H1 (cell line): Measurements from ENCODE around the gene FMC1. TPM values are rescaled to one million over a fixed set of nuclear protein-coding genes. Genes with fewer than 3 reads are reported as not detected.

ENCODE experiments used
- CTCF ChIA-PET: fragments of 300-600 bp; sonication (Branson Sonifier 250); formaldehyde crosslinking; loops from one replicate; lab custom pipeline; 2021; ENCODE audit not compliant: partially characterized antibody; lab: Charles Lee
- POLR2A ChIA-PET: fragments of 300-600 bp; sonication (Branson Sonifier 250); formaldehyde crosslinking; loops from one replicate; lab custom pipeline; 2021; ENCODE audit warnings: inconsistent platforms; ENCODE audit not compliant: partially characterized antibody; lab: Charles Lee
- DNase-seq, 2 experiments: peaks; one replicate each; pipeline versions ENCODE4 v3.0.0 to v3.0.0-alpha.2; 2010 to 2022; ENCODE audit warnings: low spot score in 2 of 2, low read depth in 1 of 2, mixed read lengths in 1 of 2
- FAIRE-seq: peaks from 2 replicates; lab custom pipeline; 2011; peaks lifted over from hg19 to GRCh38; lab: Jason Lieb, UNC
- H2AFZ ChIP-seq: 2 replicates; pipeline ENCODE4 v1.8.1; 2012; ENCODE audit warnings: low read length, inconsistent platforms
- H2AK5ac ChIP-seq: 2 replicates; pipeline ENCODE4 v1.6.1; 2013; ENCODE audit warnings: low read depth, low read length
- H2BK120ac ChIP-seq: replicated peaks from 2 replicates; pipeline ENCODE3; 2013; ENCODE audit warnings: low read depth, low read length, inconsistent platforms
- H2BK12ac ChIP-seq: 2 replicates; pipeline ENCODE4 v1.6.1; 2013; ENCODE audit warnings: low read depth, low read length
- H2BK15ac ChIP-seq: 2 replicates; pipeline ENCODE4 v1.6.1; 2013; ENCODE audit warnings: low read length
- H2BK20ac ChIP-seq: 2 replicates; pipeline ENCODE4 v1.6.1; 2013; ENCODE audit warnings: low read length
- H2BK5ac ChIP-seq: 2 replicates; pipeline ENCODE4 v1.6.1; 2013; ENCODE audit warnings: low read depth, low read length
- H3K14ac ChIP-seq: 2 replicates; pipeline ENCODE4 v1.6.1; 2013; ENCODE audit warnings: inconsistent platforms; ENCODE audit not compliant: insufficient read length
- H3K18ac ChIP-seq: 2 replicates; pipeline ENCODE4 v1.6.1; 2013; ENCODE audit warnings: low read length; ENCODE audit errors: extremely low read depth
- H3K23ac ChIP-seq: 2 replicates; pipeline ENCODE4 v1.6.1; 2013; ENCODE audit warnings: inconsistent platforms; ENCODE audit not compliant: insufficient read length
- H3K23me2 ChIP-seq: 2 replicates; pipeline ENCODE4 v1.6.1; 2013; ENCODE audit warnings: low read depth, low read length
- H3K27ac ChIP-seq: 2 replicates; pipeline ENCODE4 v1.6.1; 2011; ENCODE audit warnings: low read depth, low read length, inconsistent platforms
- H3K27me3 ChIP-seq, 4 experiments: replicated peaks in 1 of 4; 1 replicate in 1 of 4; 2 replicates in 3 of 4; pipeline versions ENCODE4 v1.6.1 to v1.8.1; 2011 to 2013; ENCODE audit warnings: low read length in 3 of 4, mild to moderate bottlenecking in 3 of 4, inconsistent platforms in 2 of 4, mixed read lengths in 2 of 4, moderate library complexity in 1 of 4; ENCODE audit not compliant: control insufficient read depth in 3 of 4, insufficient read depth in 3 of 4; ENCODE audit errors: extremely low read depth in 1 of 4
- H3K36me3 ChIP-seq, 4 experiments: 2 replicates each; pipeline versions ENCODE4 v1.6.1 to v1.8.1; 2011 to 2013; ENCODE audit warnings: mild to moderate bottlenecking in 4 of 4, low read length in 3 of 4, moderate library complexity in 2 of 4, control low read depth in 1 of 4, inconsistent platforms in 1 of 4; ENCODE audit not compliant: insufficient read depth in 4 of 4, control insufficient read depth in 2 of 4
- H3K4ac ChIP-seq: replicated peaks from 2 replicates; pipeline ENCODE3; 2013; ENCODE audit warnings: low read length, low read depth, mixed read lengths, inconsistent platforms; ENCODE audit not compliant: insufficient read length
- H3K4me1 ChIP-seq, 4 experiments: replicated peaks in 1 of 4; 1 replicate in 1 of 4; 2 replicates in 3 of 4; pipeline versions ENCODE4 v1.6.1 to v1.8.1; 2011 to 2013; ENCODE audit warnings: low read length in 3 of 4, inconsistent platforms in 2 of 4, mixed read lengths in 1 of 4; ENCODE audit not compliant: insufficient read depth in 4 of 4, control insufficient read depth in 3 of 4
- H3K4me2 ChIP-seq, 2 experiments: 2 replicates each; pipeline versions ENCODE4 v1.6.1 to v1.8.1; 2011 to 2013; ENCODE audit warnings: low read depth in 2 of 2, low read length in 2 of 2, control low read depth in 1 of 2, inconsistent platforms in 1 of 2, mild to moderate bottlenecking in 1 of 2; ENCODE audit not compliant: insufficient read depth in 1 of 2
- H3K4me3 ChIP-seq, 4 experiments: fragments of 200-600, 300-600 bp in 1 of 4; sonication (generic), shearing (Covaris generic), sonication (Bioruptor Twin) in 1 of 4; 2 replicates each; pipeline versions ENCODE4 v1.5.1 to v1.8.1; 2011 to 2016; ENCODE audit warnings: low read length in 4 of 4, low read depth in 3 of 4, control low read depth in 2 of 4, inconsistent platforms in 2 of 4, mild to moderate bottlenecking in 2 of 4, mixed read lengths in 1 of 4, moderate library complexity in 1 of 4; ENCODE audit not compliant: insufficient read depth in 2 of 4; ENCODE audit errors: extremely low read depth in 1 of 4
- H3K56ac ChIP-seq: replicated peaks from 2 replicates; pipeline ENCODE3; 2013; ENCODE audit warnings: low read depth, mild to moderate bottlenecking, mixed read lengths, low read length, inconsistent platforms; ENCODE audit not compliant: insufficient read length
- H3K79me1 ChIP-seq: 2 replicates; pipeline ENCODE4 v1.6.1; 2013; ENCODE audit warnings: low read depth, low read length, control low read depth
- H3K79me2 ChIP-seq, 2 experiments: 2 replicates each; pipeline versions ENCODE4 v1.6.1 to v1.8.1; 2012 to 2013; ENCODE audit warnings: low read length in 2 of 2, mild to moderate bottlenecking in 2 of 2, inconsistent platforms in 1 of 2; ENCODE audit not compliant: insufficient read depth in 2 of 2, control insufficient read depth in 1 of 2
- H3K9ac ChIP-seq, 4 experiments: replicated peaks in 1 of 4; 1 replicate in 1 of 4; 2 replicates in 3 of 4; pipeline versions ENCODE4 v1.6.1 to v1.8.1; 2011 to 2013; ENCODE audit warnings: low read depth in 3 of 4, low read length in 3 of 4, control low read depth in 2 of 4, mild to moderate bottlenecking in 2 of 4, moderate library complexity in 2 of 4, inconsistent platforms in 1 of 4; ENCODE audit errors: extremely low read depth in 1 of 4
- H3K9me3 ChIP-seq, 2 experiments: 2 replicates each; pipeline versions ENCODE4 v1.6.1 to v1.8.1; 2012 to 2013; ENCODE audit warnings: mild to moderate bottlenecking in 2 of 2, moderate library complexity in 2 of 2, control low read depth in 1 of 2, inconsistent platforms in 1 of 2, low read depth in 1 of 2, low read length in 1 of 2, mixed read lengths in 1 of 2; ENCODE audit not compliant: insufficient read depth in 2 of 2
- H4K20me1 ChIP-seq, 2 experiments: replicated peaks in 1 of 2; 2 replicates each; pipeline versions ENCODE3 to v1.8.1; 2011 to 2013; ENCODE audit warnings: inconsistent platforms in 2 of 2, low read length in 2 of 2, mild to moderate bottlenecking in 1 of 2; ENCODE audit not compliant: insufficient read depth in 2 of 2, control insufficient read depth in 1 of 2
- H4K5ac ChIP-seq: 2 replicates; pipeline ENCODE4 v1.6.1; 2013; ENCODE audit warnings: low read length, low read depth, mixed read lengths, inconsistent platforms; ENCODE audit not compliant: insufficient read length
- H4K8ac ChIP-seq: 2 replicates; pipeline ENCODE4 v1.8.0; 2013; ENCODE audit warnings: mild to moderate bottlenecking, moderate library complexity, low read length, inconsistent platforms; ENCODE audit not compliant: insufficient read depth; ENCODE audit errors: extremely low read depth
- H4K91ac ChIP-seq: replicated peaks from 2 replicates; pipeline ENCODE3; 2013; ENCODE audit warnings: low read length, mixed read lengths, inconsistent platforms; ENCODE audit not compliant: insufficient read length
- BCL11A ChIP-seq, 2 experiments: IDR thresholded peaks; one replicate each; pipeline ENCODE4 v1.6.1; 2011; ENCODE audit warnings: low read depth in 2 of 2, low read length in 2 of 2, mild to moderate bottlenecking in 2 of 2
- BRCA1 ChIP-seq: IDR thresholded peaks from 2 replicates; pipeline ENCODE4 v1.6.1; 2012; ENCODE audit warnings: low read depth, low read length, improper control_type of control experiment
- CHD1 ChIP-seq: IDR thresholded peaks from 2 replicates; pipeline ENCODE4 v1.6.1; 2012; ENCODE audit warnings: low read depth, low read length, improper control_type of control experiment
- EGR1 ChIP-seq: IDR thresholded peaks from 2 replicates; pipeline ENCODE4 v1.6.1; 2011; ENCODE audit warnings: low read depth, low read length, borderline replicate concordance
- JUND ChIP-seq: IDR thresholded peaks from 2 replicates; pipeline ENCODE4 v1.6.1; 2011; ENCODE audit warnings: mild to moderate bottlenecking, improper control_type of control experiment, low read length
- NRF1 ChIP-seq: IDR thresholded peaks from 2 replicates; pipeline ENCODE4 v1.6.1; 2011; ENCODE audit warnings: mild to moderate bottlenecking, low read depth, low read length, improper control_type of control experiment
- POLR2A ChIP-seq, 2 experiments: IDR thresholded peaks; 1 replicate in 1 of 2; 2 replicates in 1 of 2; pipeline ENCODE4 v1.6.1; 2011; ENCODE audit warnings: low read depth in 2 of 2, low read length in 2 of 2, mild to moderate bottlenecking in 2 of 2; ENCODE audit errors: control extremely low read depth in 1 of 2
- SIRT6 ChIP-seq: IDR thresholded peaks from one replicate; pipeline ENCODE4 v1.7.1; 2012; ENCODE audit warnings: low read length, inconsistent platforms
- SIX5 ChIP-seq: IDR thresholded peaks from 2 replicates; pipeline ENCODE4 v1.6.1; 2011; ENCODE audit warnings: mild to moderate bottlenecking, low read depth, low read length
- TCF12 ChIP-seq: IDR thresholded peaks from 2 replicates; pipeline ENCODE4 v1.6.1; 2011; ENCODE audit warnings: low read depth, mild to moderate bottlenecking, low read length
- TEAD4 ChIP-seq: IDR thresholded peaks from 2 replicates; pipeline ENCODE4 v1.6.1; 2012; ENCODE audit warnings: low read depth, low read length, inconsistent platforms, mixed read lengths
- WGBS, 2 experiments: shearing (Covaris generic) in 1 of 2; methylation state at CpG; one replicate each; pipeline versions ENCODE4 v1.1.6 to v1.1.7; 2013 to 2015; ENCODE audit warnings: low lambda C conversion rate in 2 of 2, mixed read lengths in 2 of 2, inconsistent platforms in 1 of 2, low coverage in 1 of 2, missing lambda C conversion rate in 1 of 2; ENCODE audit not compliant: insufficient replicate concordance in 2 of 2, insufficient coverage in 1 of 2, insufficient read length in 1 of 2; ENCODE audit errors: extremely low coverage in 1 of 2, missing lambda C conversion rate in 1 of 2; 5-methylcytosine and 5-hydroxymethylcytosine counted together
- polyA plus RNA-seq, 7 experiments: library from polyadenylated mRNA; depleted of rRNA in 3 of 7; stranded (reverse) in 5 of 7; unstranded in 2 of 7; fragments of >200 nt in 5 of 7; fragments of 200-250 nt in 2 of 7; gene quantifications; 1 replicate in 5 of 7; 2 replicates in 1 of 7; 4 replicates in 1 of 7; pipeline versions ENCODE4 v1.2.1 to v1.2.3, GENCODE V29; 2011 to 2013; ENCODE audit warnings: missing spikeins in 2 of 7, mixed read lengths in 2 of 7
- total RNA-seq: library from RNA; stranded (reverse); fragmentation: NEBNext Ultra II Directional; extraction: Animal tissue kit (Norgen Biotek cat#: 25700); gene quantifications from 2 replicates; pipeline ENCODE4 v1.2.1, GENCODE V29; 2021

Gene FMC1
- total and polyA plus RNA-seq, 2 of the 8 experiments (the other 6 are each of a cell fraction or from before 2014, with no cell fraction given), result 15.8 to 28.4 TPM

GRCh38 chr7:139374246-139374645 is 33.1 kb downstream of the FMC1 start:
- peaks cover 8 to 35% (median 16%) of the 10 kb centered on the region in 4 experiments; a peak in 7 of 8 replicates for H3K36me3 ChIP-seq
- no peak overlapping the region for H2BK12ac ChIP-seq
- H2AK5ac ChIP-seq, result no peak overlapping the region
- H4K8ac ChIP-seq, result no peak overlapping the region; the same call in 1 of the 2 replicates
- peaks cover 0 to 9% (median 2%) of the 10 kb centered on the region in 4 experiments; a peak in 3 of 7 replicates for H3K4me1 ChIP-seq
- H3K14ac ChIP-seq, result no peak overlapping the region
- no peaks in the 10 kb centered on the region for H3K27me3 ChIP-seq
- peaks cover 4 to 10% of the 10 kb centered on the region in 2 experiments for H4K20me1 ChIP-seq
- H3K23me2 ChIP-seq, result no peaks in the 10 kb centered on the region
- H3K18ac ChIP-seq, result no peak overlapping the region
- H3K9ac ChIP-seq, result no peak overlapping the region
- no peak overlapping the region for H4K91ac ChIP-seq
- WGBS, 2 experiments, result 81% methylated on average over 6 of the region's 6 CpGs; no CpG with 5 or more reads in 1 of the 2 experiments
- no peaks in the 10 kb centered on the region for H3K9me3 ChIP-seq
- FAIRE-seq (no peak), DNase-seq (no peak)
- H2AFZ ChIP-seq, result no peak overlapping the region
- H3K23ac ChIP-seq, result no peak overlapping the region
- H3K4me3 ChIP-seq, result no peak overlapping the region
- no peak overlapping the region for H2BK15ac ChIP-seq
- H3K79me1 ChIP-seq, result 0 out of 2 replicates have a peak, but pooled peaks cover 2% of the 10 kb centered on the region
- no peak overlapping the region for H2BK5ac ChIP-seq
- H4K5ac ChIP-seq, result no peak overlapping the region
- CTCF ChIA-PET, result interaction anchor here (1.0 kb wide), 1 partner anchor 39 kb away, joined by 3 read pairs; no protein-coding TSS in a partner anchor
- TF ChIP-seq SIRT6 (no peak), TEAD4 (no peak), BRCA1 (no peak), SIX5 (no peak), TCF12 (no peak), JUND (no peak), POLR2A (IDR thresholded peaks at IDR 0.05; ENCODE audit: control extremely low read depth in 1 of 2, low read depth in 2 of 2, low read length in 2 of 2) (no peak), CHD1 (no peak), NRF1 (no peak), BCL11A (IDR thresholded peaks at IDR 0.05; ENCODE audit: low read depth in 2 of 2, low read length in 2 of 2) (no peak), EGR1 (no peak)
- TF ChIP-seq, all 59 proteins: peak for 0
- Histone ChIP-seq H3K56ac (no peak overlapping the region), H3K4ac (no peak overlapping the region), H3K79me2 (peaks cover 0 to 74% of the 10 kb centered on the region in 2 experiments; a peak in 3 of 4 replicates), H3K27ac (no peak overlapping the region), H3K4me2 (no peak overlapping the region), H2BK20ac (no peak overlapping the region), H2BK120ac (no peak overlapping the region)
- POLR2A ChIA-PET, result interaction anchor here (0.8 to 3.4 kb wide), 2 partner anchors 9 to 14 kb away, joined by 3 to 13 read pairs; partner anchors contain the start of gene LUC7L2
